MCF 10A (cell line): ENCODE measurements around the gene ANAPC2. TPM values are rescaled to one million over a fixed set of nuclear protein-coding genes. Genes with fewer than 3 reads are reported as not detected.

Experiments
- BruUV-seq: library from RNA; stranded (reverse); fragments of 400-500 nt; replicated peaks from 2 replicates; lab custom pipeline; 2021; lab: Mats Ljungman, UMichigan
- CTCF ChIA-PET: fragments of 300-600 bp; sonication (Branson Sonifier 250); formaldehyde crosslinking; extraction: SDS; loops from one replicate; lab custom pipeline; 2021; ENCODE audit warnings: antibody characterized with exemption, inconsistent platforms; lab: Yijun Ruan, JAX
- POLR2A ChIA-PET: fragments of 300-600, 350-650 bp; sonication (Branson Sonifier 250); formaldehyde crosslinking; extraction: SDS; loops from one replicate; lab custom pipeline; 2020; ENCODE audit warnings: antibody characterized with exemption, inconsistent platforms; lab: Yijun Ruan, JAX
- DNase-seq: peaks from one replicate; pipeline ENCODE4 v3.0.0-alpha.2; 2018; ENCODE audit not compliant: unreplicated experiment
- H3K27ac Mint-ChIP-seq: one replicate; pipeline ENCODE4 v1.8.0; 2022; ENCODE audit warnings: mild to moderate bottlenecking, low read depth, mixed read lengths; ENCODE audit not compliant: unreplicated experiment
- H3K27me3 Mint-ChIP-seq: one replicate; pipeline ENCODE4 v1.8.0; 2022; ENCODE audit warnings: mixed read lengths; ENCODE audit not compliant: insufficient read depth, unreplicated experiment
- H3K36me3 Mint-ChIP-seq: one replicate; pipeline ENCODE4 v1.8.0; 2022; ENCODE audit warnings: mild to moderate bottlenecking, moderate library complexity, mixed read lengths; ENCODE audit not compliant: insufficient read depth, unreplicated experiment
- H3K4me1 Mint-ChIP-seq: one replicate; pipeline ENCODE4 v1.8.0; 2022; ENCODE audit warnings: mixed read lengths; ENCODE audit not compliant: insufficient read depth, unreplicated experiment
- H3K4me3 Mint-ChIP-seq: one replicate; pipeline ENCODE4 v1.8.0; 2022; ENCODE audit warnings: mild to moderate bottlenecking, moderate library complexity, mixed read lengths; ENCODE audit not compliant: unreplicated experiment
- H3K9me3 Mint-ChIP-seq: one replicate; pipeline ENCODE4 v1.8.0; 2022; ENCODE audit warnings: mixed read lengths; ENCODE audit not compliant: unreplicated experiment
- CTCF ChIP-seq: fragments of 200-600 bp; IDR thresholded peaks from one replicate; pipeline ENCODE4 v1.8.0; 2022; ENCODE audit warnings: antibody characterized with exemption, mild to moderate bottlenecking; ENCODE audit not compliant: unreplicated experiment
- intact Hi-C: fragments of 100-400 bp; cut with micrococcal nuclease; formaldehyde crosslinking; loops from 2 replicates; pipeline ENCODE4 v1.14.1; 2022
- total RNA-seq: library from RNA; stranded (reverse); gene quantifications from 2 replicates; pipeline ENCODE4 v1.2.3, GENCODE V29; 2022

ANAPC2 gene
- total RNA-seq, 1 experiment from 2014 or later, result 42.1 TPM

GRCh38 chr9:137202966-137203365 is 14.6 kb upstream of the ANAPC2 start:
- no peak overlapping the region for H3K27ac Mint-ChIP-seq
- no peaks in the 10 kb centered on the region for H3K27me3 Mint-ChIP-seq
- intact Hi-C loops, result no loop called here
- no peaks in the 10 kb centered on the region for H3K9me3 Mint-ChIP-seq
- no peak for DNase-seq
- no TSS peak for BruUV-seq
- H3K36me3 Mint-ChIP-seq, result peaks cover 25% of the 10 kb centered on the region
- ChIA-PET POLR2A (interaction anchor here (3.0 to 5.3 kb wide), 2 partner anchors 14 to 22 kb away, joined by 40 to 73 read pairs; partner anchors contain the start of genes ANAPC2, CYSRT1, RNF208 and RNF224), CTCF (interaction anchor here (0.6 to 1.0 kb wide), 3 partner anchors 13 to 33 kb away, joined by 3 to 5 read pairs (median 4); no protein-coding TSS in a partner anchor)
- TF ChIP-seq CTCF, result no peak
- H3K4me3 Mint-ChIP-seq, result no peak overlapping the region
- H3K4me1 Mint-ChIP-seq, result peaks cover 25% of the 10 kb centered on the region

GRCh38 chr9:137201205-137201868 is 13.0 kb upstream of the ANAPC2 start:
- no TSS peak for BruUV-seq
- Mint-ChIP-seq H3K36me3 (peaks cover 8% of the 10 kb centered on the region), H3K4me3 (peak overlapping the region; percentile 73), H3K9me3 (no peaks in the 10 kb centered on the region), H3K27ac (no peak overlapping the region), H3K4me1 (peaks cover 11% of the 10 kb centered on the region), H3K27me3 (no peaks in the 10 kb centered on the region)
- TF ChIP-seq CTCF, result no peak
- intact Hi-C loops, result no loop called here
- no peak for DNase-seq
- POLR2A ChIA-PET, result interaction anchor here (0.5 to 5.3 kb wide), 16 partner anchors 9 to 115 kb away, joined by 3 to 73 read pairs (median 4); partner anchors contain the start of genes ANAPC2, CYSRT1, MAN1B1 and NELFB
- CTCF ChIA-PET, result interaction anchor here (0.7 to 1.0 kb wide), 4 partner anchors 11 to 74 kb away, joined by 3 to 4 read pairs (median 3); no protein-coding TSS in a partner anchor

GRCh38 chr9:137200311-137201204 is 12.2 kb upstream of the ANAPC2 start, which contains the start of gene TPRN:
TPRN (minus strand) TSS chr9:137200741; CDS start chr9:137200711, 30 bp downstream.
- ChIA-PET CTCF (interaction anchor here (0.6 to 1.0 kb wide), 4 partner anchors 10 to 154 kb away, joined by 3 to 4 read pairs (median 4); no protein-coding TSS in a partner anchor), POLR2A (interaction anchor here (0.5 to 5.3 kb wide), 17 partner anchors 8 to 174 kb away, joined by 3 to 73 read pairs (median 4); partner anchors contain the start of genes ANAPC2, CYSRT1, MAN1B1 and NELFB)
- peaks cover 12% of the 10 kb centered on the region for H3K4me1 Mint-ChIP-seq
- DNase-seq, result peak; percentile 100
- intact Hi-C loops, result no loop called here
- no peak within 1 kb of the TSS for H3K27ac Mint-ChIP-seq
- H3K9me3 Mint-ChIP-seq, result no peaks in the 10 kb centered on the region
- peak within 1 kb of the TSS; percentile 76 for H3K4me3 Mint-ChIP-seq
- TF ChIP-seq CTCF, result no peak
- no TSS peak for BruUV-seq
- peaks cover 8% of the 10 kb centered on the region for H3K36me3 Mint-ChIP-seq
- H3K27me3 Mint-ChIP-seq, result no peaks in the 10 kb centered on the region
